Karpas-422 (cell line): ENCODE results near the gene B4GALNT4. TPM values are rescaled to one million over a fixed set of nuclear protein-coding genes. Genes with fewer than 3 reads are reported as not detected.

Experiments used
- DNase-seq: peaks from one replicate; pipeline ENCODE4 v3.0.0-alpha.2; 2015
- H2AFZ ChIP-seq: fragments of 200-600 bp; sonication (generic); 2 replicates; pipeline ENCODE4 v1.6.1; 2014; ENCODE audit warnings: antibody characterized with exemption, low read length, mixed read lengths
- H3K27ac ChIP-seq: fragments of 200-600 bp; sonication (generic); 2 replicates; pipeline ENCODE4 v1.5.1; 2014; ENCODE audit warnings: mild to moderate bottlenecking, low read length, moderate library complexity
- H3K27me3 ChIP-seq: fragments of 200-600 bp; sonication (generic); 2 replicates; pipeline ENCODE4 v1.6.1; 2014; ENCODE audit warnings: low read length, mixed read lengths
- H3K36me3 ChIP-seq: fragments of 200-600 bp; sonication (generic); 2 replicates; pipeline ENCODE4 v1.6.1; 2014; ENCODE audit warnings: low read length, mixed read lengths; ENCODE audit not compliant: insufficient read depth
- H3K4me1 ChIP-seq: fragments of 200-600 bp; sonication (generic); 2 replicates; pipeline ENCODE4 v1.6.1; 2014; ENCODE audit warnings: mild to moderate bottlenecking, low read length, mixed read lengths
- H3K4me2 ChIP-seq: fragments of 200-600 bp; sonication (generic); 2 replicates; pipeline ENCODE4 v1.6.1; 2014; ENCODE audit warnings: low read length, low read depth, mild to moderate bottlenecking; ENCODE audit not compliant: poor library complexity, severe bottlenecking
- H3K4me3 ChIP-seq: fragments of 200-600 bp; sonication (generic); 2 replicates; pipeline ENCODE4 v1.5.1; 2014; ENCODE audit warnings: mild to moderate bottlenecking, antibody characterized with exemption, low read length, mixed read lengths
- H3K79me2 ChIP-seq: fragments of 200-600 bp; sonication (generic); 2 replicates; pipeline ENCODE4 v1.6.1; 2014; ENCODE audit warnings: mild to moderate bottlenecking, low read length, mixed read lengths
- H3K9ac ChIP-seq: fragments of 200-600 bp; sonication (generic); 2 replicates; pipeline ENCODE4 v1.6.0; 2014; ENCODE audit warnings: low read length
- H3K9me2 ChIP-seq: fragments of 200-600 bp; sonication (generic), shearing (Covaris generic); replicated peaks from 2 replicates; pipeline ENCODE4 v1.6.0; 2014; ENCODE audit warnings: mild to moderate bottlenecking, low read length, moderate library complexity; ENCODE audit not compliant: insufficient read depth
- H3K9me3 ChIP-seq: fragments of 300-700, 200-600 bp; sonication (generic); 2 replicates; pipeline ENCODE4 v1.6.1; 2014; ENCODE audit warnings: low read length, mixed read lengths
- H4K20me1 ChIP-seq: fragments of 200-600 bp; sonication (generic); 2 replicates; pipeline ENCODE4 v1.6.1; 2014; ENCODE audit warnings: mild to moderate bottlenecking, antibody characterized with exemption, low read length, low read depth; ENCODE audit not compliant: insufficient read depth
- total RNA-seq: library from RNA; depleted of rRNA; stranded (reverse); fragments of >200 nt; shearing (Covaris generic); gene quantifications from 2 replicates; pipeline ENCODE4 v1.2.3, GENCODE V29; 2014; ENCODE audit warnings: low replicate concordance; rRNA removed

B4GALNT4 gene
- total RNA-seq, 1 experiment from 2014 or later = not detected

- Histone ChIP-seq H3K4me2 (no peak overlapping the region), H3K27ac (no peak overlapping the region), H3K9me2 (no peaks in the 10 kb centered on the region), H4K20me1 (no peaks in the 10 kb centered on the region), H3K4me1 (no peaks in the 10 kb centered on the region), H3K79me2 (no peaks in the 10 kb centered on the region), H3K27me3 (no peaks in the 10 kb centered on the region), H2AFZ (no peak overlapping the region), H3K4me3 (no peak overlapping the region), H3K9me3 (no peaks in the 10 kb centered on the region), H3K36me3 (no peaks in the 10 kb centered on the region), H3K9ac (no peak overlapping the region)
- no peak for DNase-seq
These were observed 60.1 kb downstream of the B4GALNT4 start for GRCh38 chr11:429391-429790.

- H3K4me2 ChIP-seq = no peak overlapping the region
- H3K4me3 ChIP-seq = no peak overlapping the region
- no peaks in the 10 kb centered on the region for H3K9me2 ChIP-seq
- H3K9ac ChIP-seq = no peak overlapping the region
- H3K27me3 ChIP-seq = no peaks in the 10 kb centered on the region
- no peaks in the 10 kb centered on the region for H3K4me1 ChIP-seq
- no peaks in the 10 kb centered on the region for H4K20me1 ChIP-seq
- no peak overlapping the region for H3K27ac ChIP-seq
- H2AFZ ChIP-seq = no peak overlapping the region
- no peaks in the 10 kb centered on the region for H3K36me3 ChIP-seq
- H3K79me2 ChIP-seq = no peaks in the 10 kb centered on the region
- no peak for DNase-seq
- no peaks in the 10 kb centered on the region for H3K9me3 ChIP-seq
These were observed 60.7 kb downstream of the B4GALNT4 start for GRCh38 chr11:429931-430456.

Other genes with a start within 250 kb of the B4GALNT4 start
- gene SCGB1C1, start 176.4 kb upstream of the B4GALNT4 start, total RNA-seq = not detected in 2 replicates
- gene BET1L, start 162.1 kb upstream of the B4GALNT4 start, total RNA-seq = 16.8 TPM in 2 replicates
- 56.2 and 86.1 TPM in 2 replicates for gene RIC8A, start 161.8 kb upstream of the B4GALNT4 start, total RNA-seq
- gene SIRT3, start 133.2 kb upstream of the B4GALNT4 start, total RNA-seq = 13.6 and 17.2 TPM in 2 replicates
- 86.7 and 92.7 TPM in 2 replicates for gene PSMD13, start 132.5 kb upstream of the B4GALNT4 start, total RNA-seq
- gene NLRP6, start 91.1 kb upstream of the B4GALNT4 start, total RNA-seq = 0.11 TPM in 1 of 2 replicates, not detected in the other
- gene PGGHG, start 80.4 kb upstream of the B4GALNT4 start, total RNA-seq = 17.0 and 24.2 TPM in 2 replicates
- gene IFITM5, start 70.0 kb upstream of the B4GALNT4 start, total RNA-seq = not detected in 2 replicates
- 18.5 and 19.4 TPM in 2 replicates for gene IFITM2, start 61.7 kb upstream of the B4GALNT4 start, total RNA-seq
- gene IFITM1, start 55.5 kb upstream of the B4GALNT4 start, total RNA-seq = 125 and 216 TPM in 2 replicates
- gene IFITM3, start 48.6 kb upstream of the B4GALNT4 start, total RNA-seq = 1.7 TPM in 1 of 2 replicates, not detected in the other
- 0.76 TPM in 1 of 2 replicates, not detected in the other for gene PKP3, start 24.7 kb downstream of the B4GALNT4 start, total RNA-seq
- gene SIGIRR, start 45.5 kb downstream of the B4GALNT4 start, total RNA-seq = 28.9 and 34.6 TPM in 2 replicates
- 1.4 and 2.2 TPM in 2 replicates for gene ANO9, start 72.5 kb downstream of the B4GALNT4 start, total RNA-seq
- gene PTDSS2, start 80.8 kb downstream of the B4GALNT4 start, total RNA-seq = 13.5 and 25.4 TPM in 2 replicates
- gene RNH1, start 137.7 kb downstream of the B4GALNT4 start, total RNA-seq = 59.4 and 107 TPM in 2 replicates
- 8.5 and 53.1 TPM in 2 replicates for gene HRAS, start 166.1 kb downstream of the B4GALNT4 start, total RNA-seq
- 0.37 and 4.6 TPM in 2 replicates for gene LRRC56, start 168.0 kb downstream of the B4GALNT4 start, total RNA-seq
- gene LMNTD2, start 191.2 kb downstream of the B4GALNT4 start, total RNA-seq = 6.2 and 14.3 TPM in 2 replicates
- gene RASSF7, start 191.5 kb downstream of the B4GALNT4 start, total RNA-seq = 13.8 and 29.1 TPM in 2 replicates
- 8.7 and 20.9 TPM in 2 replicates for gene PHRF1, start 207.0 kb downstream of the B4GALNT4 start, total RNA-seq
- 34.6 and 53.5 TPM in 2 replicates for gene IRF7, start 246.5 kb downstream of the B4GALNT4 start, total RNA-seq